Psoas muscle (tissue), 8 donors: ENCODE data around the gene AP5B1. TPM values are rescaled to one million over a fixed set of nuclear protein-coding genes. Genes with fewer than 3 reads are reported as not detected.

ENCODE experiments used
- ATAC-seq, 4 donors: fragments of 200-7000 bp; cut with Tn5 transposase; one replicate each; pipeline ENCODE4 v1.9.1; 2020; ENCODE audit warnings: moderate library complexity in 3 of 4, mild to moderate bottlenecking in 2 of 4
- DNase-seq, 2 donors: peaks; one replicate each; pipeline ENCODE4 v3.0.0-alpha.2; 2020
- H3K27ac ChIP-seq: fragments of 200-600 bp; one replicate; pipeline ENCODE4 v1.8.0; 2022
- H3K27me3 ChIP-seq, 3 donors: fragments of 200-600 bp in 1 of 3; one replicate each; pipeline versions ENCODE4 v1.6.1 to v1.8.0; 2013 to 2022; ENCODE audit warnings: low read length in 2 of 3, mild to moderate bottlenecking in 2 of 3, moderate library complexity in 1 of 3; ENCODE audit not compliant: insufficient read depth in 3 of 3
- H3K36me3 ChIP-seq, 2 donors: fragments of 200-600 bp in 1 of 2; one replicate each; pipeline versions ENCODE4 v1.6.1 to v1.8.0; 2013 to 2022; ENCODE audit warnings: low read depth in 1 of 2, mild to moderate bottlenecking in 1 of 2, moderate library complexity in 1 of 2; ENCODE audit not compliant: insufficient read depth in 1 of 2
- H3K4me1 ChIP-seq: fragments of 200-600 bp; one replicate; pipeline ENCODE4 v1.8.0; 2022
- H3K4me3 ChIP-seq: fragments of 200-600 bp; one replicate; pipeline ENCODE4 v1.8.0; 2022; ENCODE audit warnings: mild to moderate bottlenecking
- H3K9me3 ChIP-seq: fragments of 200-600 bp; one replicate; pipeline ENCODE4 v1.8.0; 2022
- WGBS, 3 donors: extraction: QIAGEN DNeasy Blood & Tissue Kit; methylation state at CpG; one replicate each; pipeline versions ENCODE4 v1.1.6 to v1.1.7; 2013; 5-methylcytosine and 5-hydroxymethylcytosine counted together
- intact Hi-C, 2 donors: fragments of 100-400 bp; cut with DNase I; formaldehyde crosslinking; loops; one replicate each; pipeline versions ENCODE4 v1.11.0 to v1.14.2; 2022
- polyA plus RNA-seq, 3 donors: library from polyadenylated mRNA; stranded (reverse); fragments of 200-250 nt; gene quantifications; one replicate each; pipeline ENCODE4 v1.2.3, GENCODE V29; 2013
- total RNA-seq, 4 donors: library from RNA; stranded (reverse); fragmentation: NEBNext Ultra II Directional in 2 of 4; extraction: Animal tissue kit (Norgen Biotek cat#: 25700) in 2 of 4; gene quantifications; one replicate each; pipeline versions ENCODE4 v1.2.1 to v1.2.4, GENCODE V29; 2021 to 2023
- TF ChIP-seq, protein P1 (sequence below): fragments of 200-600 bp; IDR thresholded peaks from one replicate; pipeline ENCODE4 v1.8.0; 2022; ENCODE audit warnings: antibody characterized with exemption
- donor health status: healthy with polysubstance abuse.
- donor health status: DM: no; HTN: no; CAD: no; lungs with moderate emphysema.
- donor health status: Bipolar disorder and iron deficiency.
- donor health status: healthy.
- donor health status: DM: yes; HTN: yes; CAD: no.
- donor health status: DM: no; HTN: no; CAD: no.
- donor health status: DM: no; HTN: no; CAD: no.
- donor health status: DM: yes; HTN: yes; CAD: no.

Gene AP5B1
- total and polyA plus RNA-seq, 7 donors, result 6.1 to 20.5 (median 9.2) TPM

DNA sequence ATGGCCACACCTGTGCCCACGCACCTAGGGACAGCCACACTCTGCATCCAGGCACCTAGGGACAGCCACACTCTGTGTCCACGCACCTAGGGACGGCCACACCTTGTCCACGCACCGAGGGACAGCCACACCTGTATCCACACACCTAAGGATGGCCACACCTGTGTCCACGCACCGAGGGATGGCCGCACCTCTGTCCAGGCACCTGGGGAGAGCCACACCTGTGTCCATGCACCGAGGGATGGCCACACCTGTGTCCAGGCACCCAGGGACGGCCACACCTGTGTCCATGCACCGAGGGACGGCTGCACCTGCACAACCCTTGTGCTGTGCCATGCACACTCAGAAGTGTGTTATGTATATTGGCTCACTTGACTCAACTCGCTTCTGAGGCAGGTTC is 16.9 kb upstream of the AP5B1 start:
- H3K9me3 ChIP-seq, result no peaks in the 10 kb centered on the region
- 78 to 81% (median 81%) methylated on average over 13 of the region's 13 CpGs for whole genome bisulfite sequencing, 3 donors
- no peak for DNase-seq
- no peaks in the 10 kb centered on the region for H3K4me1 ChIP-seq
- H3K27me3 ChIP-seq, result peaks cover 0 to 35% (median under 1%) of the 10 kb centered on the region in 3 donors
- intact Hi-C loops, result no loop called here
- H3K4me3 ChIP-seq, result no peak overlapping the region
- TF ChIP-seq, protein P1, sequence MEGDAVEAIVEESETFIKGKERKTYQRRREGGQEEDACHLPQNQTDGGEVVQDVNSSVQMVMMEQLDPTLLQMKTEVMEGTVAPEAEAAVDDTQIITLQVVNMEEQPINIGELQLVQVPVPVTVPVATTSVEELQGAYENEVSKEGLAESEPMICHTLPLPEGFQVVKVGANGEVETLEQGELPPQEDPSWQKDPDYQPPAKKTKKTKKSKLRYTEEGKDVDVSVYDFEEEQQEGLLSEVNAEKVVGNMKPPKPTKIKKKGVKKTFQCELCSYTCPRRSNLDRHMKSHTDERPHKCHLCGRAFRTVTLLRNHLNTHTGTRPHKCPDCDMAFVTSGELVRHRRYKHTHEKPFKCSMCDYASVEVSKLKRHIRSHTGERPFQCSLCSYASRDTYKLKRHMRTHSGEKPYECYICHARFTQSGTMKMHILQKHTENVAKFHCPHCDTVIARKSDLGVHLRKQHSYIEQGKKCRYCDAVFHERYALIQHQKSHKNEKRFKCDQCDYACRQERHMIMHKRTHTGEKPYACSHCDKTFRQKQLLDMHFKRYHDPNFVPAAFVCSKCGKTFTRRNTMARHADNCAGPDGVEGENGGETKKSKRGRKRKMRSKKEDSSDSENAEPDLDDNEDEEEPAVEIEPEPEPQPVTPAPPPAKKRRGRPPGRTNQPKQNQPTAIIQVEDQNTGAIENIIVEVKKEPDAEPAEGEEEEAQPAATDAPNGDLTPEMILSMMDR, result no peak
- H3K27ac ChIP-seq, result no peak overlapping the region
- no peaks in the 10 kb centered on the region for H3K36me3 ChIP-seq
- peak in 1 of 4 donors; percentile 20 for ATAC-seq

DNA sequence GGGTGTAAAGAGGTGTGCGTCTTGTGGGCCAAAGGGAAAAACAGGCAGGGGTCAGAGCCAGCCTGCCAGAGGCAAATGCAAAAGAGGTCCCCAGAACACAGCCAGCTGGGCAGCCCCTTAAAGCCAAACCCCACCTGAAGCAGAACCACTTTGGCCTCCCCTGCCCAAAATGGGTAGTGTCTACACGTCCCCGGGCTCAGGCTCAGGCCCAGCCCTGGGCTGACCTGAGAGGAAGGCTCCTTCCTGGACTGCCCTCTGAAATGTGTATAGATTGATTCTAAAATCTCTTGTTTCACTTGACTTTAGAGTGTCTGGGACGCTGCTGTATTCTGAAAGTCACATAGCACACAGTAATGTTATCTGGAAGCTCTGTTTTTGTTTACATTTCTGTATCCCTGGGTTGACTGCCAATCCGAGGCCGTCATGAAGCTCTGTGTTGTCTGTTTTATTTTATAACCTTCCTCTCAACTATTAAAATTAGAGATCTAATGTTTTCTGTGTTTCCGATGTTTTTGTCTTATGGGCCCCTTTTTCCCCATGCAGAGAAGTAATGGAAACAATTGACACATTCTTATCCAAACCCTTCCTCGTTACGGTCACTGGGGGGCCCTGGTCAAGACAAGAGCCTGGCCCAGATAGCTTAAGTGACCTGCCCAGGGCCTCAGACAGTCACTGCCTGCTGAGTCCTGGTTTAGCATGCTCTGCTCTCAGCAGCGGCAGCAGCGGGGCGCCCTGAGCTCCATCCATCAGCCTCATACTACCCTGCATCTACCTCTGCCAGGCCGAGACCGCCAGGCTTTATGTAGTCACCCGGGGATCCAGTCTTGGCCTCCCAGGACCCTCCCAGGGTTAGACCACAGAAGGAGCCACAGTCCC is 16.2 kb upstream of the AP5B1 start:
- Histone ChIP-seq H3K4me1 (no peaks in the 10 kb centered on the region), H3K27ac (no peak overlapping the region), H3K36me3 (no peaks in the 10 kb centered on the region), H3K4me3 (no peak overlapping the region), H3K27me3 (peaks cover 0 to 28% (median 0%) of the 10 kb centered on the region in 3 donors), H3K9me3 (no peaks in the 10 kb centered on the region)
- ATAC-seq (no peak), DNase-seq (no peak)
- intact Hi-C loops, result no loop called here
- TF ChIP-seq, protein P1, result no peak
- WGBS, 3 donors, result 71 to 80% (median 77%) methylated on average over 15 of the region's 15 CpGs

- TF ChIP-seq, protein P1, result no peak
- no peak overlapping the region for H3K4me3 ChIP-seq
- H3K9me3 ChIP-seq, result no peaks in the 10 kb centered on the region
- 84 to 86% (median 86%) methylated on average over 40 to 42 of the region's 42 CpGs for WGBS, 3 donors
- peaks cover 0 to 18% (median 0%) of the 10 kb centered on the region in 3 donors for H3K27me3 ChIP-seq
- H3K36me3 ChIP-seq, result no peaks in the 10 kb centered on the region
- no peak overlapping the region for H3K27ac ChIP-seq
- intact Hi-C loops, result no loop called here
- DNase-seq (no peak), ATAC-seq (no peak)
- H3K4me1 ChIP-seq, result no peaks in the 10 kb centered on the region
Observed at GRCh38 chr11:65794570-65795510, 14.1 kb upstream of the AP5B1 start.

DNA sequence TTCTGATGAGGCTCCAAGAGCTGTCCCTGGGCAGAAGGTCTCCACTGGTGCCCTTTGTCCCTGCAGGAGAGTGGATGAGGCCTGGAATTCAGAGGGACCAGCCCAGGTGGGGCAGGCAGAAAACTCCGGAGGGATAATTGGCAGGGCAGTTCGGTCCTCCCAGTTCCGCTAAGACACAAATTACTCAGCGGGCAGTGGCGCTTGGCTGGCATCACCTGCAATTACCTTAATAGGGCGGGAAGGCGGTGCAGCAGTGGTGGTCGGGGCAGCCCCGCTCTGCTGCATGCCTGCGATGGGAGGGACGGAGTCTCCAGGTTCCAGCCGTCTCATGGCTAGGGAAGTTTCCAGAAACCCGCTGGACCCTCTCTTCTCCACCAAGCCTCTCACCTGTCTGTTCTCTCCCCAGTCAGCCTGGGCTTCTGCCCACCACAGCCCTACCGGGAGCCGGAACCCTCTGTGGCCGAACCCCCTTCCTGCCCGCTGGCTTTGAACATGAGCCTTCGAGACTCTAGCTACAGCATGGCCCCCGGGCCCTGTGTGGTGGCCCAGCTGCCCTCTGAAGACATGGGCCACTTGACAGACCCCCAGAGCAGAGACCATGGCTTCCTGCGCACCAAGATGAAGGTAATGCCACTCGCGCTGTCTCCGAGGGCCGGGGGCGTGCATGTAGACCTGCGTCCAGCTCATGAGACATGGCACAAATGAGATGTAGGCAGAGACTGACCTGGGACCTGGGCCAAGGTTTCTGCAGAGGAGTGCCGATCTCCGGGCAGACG is 13.0 kb upstream of the AP5B1 start:
- Histone ChIP-seq H3K27ac (no peak overlapping the region), H3K27me3 (peaks cover 0 to 22% (median 0%) of the 10 kb centered on the region in 3 donors), H3K4me1 (no peaks in the 10 kb centered on the region), H3K36me3 (no peaks in the 10 kb centered on the region), H3K4me3 (no peak overlapping the region), H3K9me3 (no peaks in the 10 kb centered on the region)
- intact Hi-C loops, result no loop called here
- DNase-seq (no peak), ATAC-seq (no peak)
- 81 to 85% (median 83%) methylated on average over 28 to 29 of the region's 29 CpGs for WGBS, 3 donors
- TF ChIP-seq, protein P1, result no peak
